A549 (cell line): ENCODE data around the gene POLR2J2. TPM values are rescaled to one million over a fixed set of nuclear protein-coding genes. Genes with fewer than 3 reads are reported as not detected.
"Not testable (repeated sequence)": the region's sequence is repeated elsewhere in the genome, so short reads cannot be mapped to it uniquely, and the experiment has no call there.

Experiments
- ATAC-seq, 2 experiments: fragments of 200-7000 bp in 1 of 2; fragments of >200 bp in 1 of 2; cut with Nextera tagmentation in 1 of 2; cut with Tn5 transposase in 1 of 2; 3 replicates each; pipeline versions ENCODE4 v1.8.0 to v1.9.1; 2018 to 2020; ENCODE audit warnings: mild to moderate bottlenecking in 1 of 2, moderate library complexity in 1 of 2
- CTCF ChIA-PET: fragments of 300-600 bp; sonication (Branson Sonifier 250); formaldehyde crosslinking; extraction: SDS; loops from one replicate; lab custom pipeline; 2021; ENCODE audit warnings: antibody characterized with exemption, inconsistent platforms; lab: Yijun Ruan, JAX
- POLR2A ChIA-PET: fragments of 350-600 bp; formaldehyde crosslinking; extraction: SDS; loops from one replicate; lab custom pipeline; 2021; ENCODE audit warnings: antibody characterized with exemption, inconsistent platforms; lab: Yijun Ruan, JAX
- DNase-seq, 2 experiments: peaks; one replicate each; pipeline versions ENCODE4 v3.0.0 to v3.0.0-alpha.2; 2011 to 2016; ENCODE audit warnings: low read depth in 1 of 2, low spot score in 1 of 2
- FAIRE-seq: peaks from 2 replicates; lab custom pipeline; 2011; peaks lifted over from hg19 to GRCh38; lab: Jason Lieb, UNC
- H3K27ac ChIP-seq, 2 experiments: fragments of >200 bp; sonication (Bioruptor Twin); formaldehyde crosslinking; 3 replicates each; pipeline ENCODE4 v1.5.1; 2016 to 2017
- H3K4me1 ChIP-seq: fragments of >200 bp; sonication (Bioruptor Twin); formaldehyde crosslinking; 3 replicates; pipeline ENCODE4 v1.6.1; 2016
- H3K4me2 ChIP-seq: fragments of >200 bp; sonication (Bioruptor Twin); formaldehyde crosslinking; 3 replicates; pipeline ENCODE4 v1.6.1; 2016
- H3K4me3 ChIP-seq: fragments of >200 bp; sonication (Bioruptor Twin); formaldehyde crosslinking; 3 replicates; pipeline ENCODE4 v1.5.1; 2016
- H3K9me3 ChIP-seq: fragments of >200 bp; sonication (Bioruptor Twin); formaldehyde crosslinking; 3 replicates; pipeline ENCODE4 v1.6.1; 2016
- JUN ChIP-seq, 2 experiments: fragments of >200 bp; sonication (Bioruptor Twin); formaldehyde crosslinking; IDR thresholded peaks; 2 replicates in 1 of 2; 3 replicates in 1 of 2; pipeline ENCODE4 v1.6.1; 2016 to 2017
- MAX ChIP-seq: IDR thresholded peaks from 2 replicates; pipeline ENCODE4 v1.6.1; 2012
- PHF8 ChIP-seq: fragments of 200-600 bp; sonication (generic); IDR thresholded peaks from 2 replicates; pipeline ENCODE4 v1.6.1; 2016; ENCODE audit warnings: low read depth, mild to moderate bottlenecking, antibody characterized with exemption, moderate library complexity, borderline replicate concordance
- POLR2A ChIP-seq: IDR thresholded peaks from 2 replicates; pipeline ENCODE4 v1.6.1; 2012; ENCODE audit warnings: mild to moderate bottlenecking, low read length
- WGBS: methylation state at CpG from one replicate; pipeline ENCODE4 v1.1.6; 2017; ENCODE audit errors: missing lambda C conversion rate; 5-methylcytosine and 5-hydroxymethylcytosine counted together
- polyA minus RNA-seq: library from RNA; depleted of rRNA, polyadenylated mRNA; stranded (reverse); fragments of >200 nt; gene quantifications from 2 replicates; pipeline ENCODE4 v1.2.3, GENCODE V29; 2011; rRNA and poly(A)+ RNA removed
- polyA plus RNA-seq, 4 experiments: library from polyadenylated mRNA; depleted of rRNA in 3 of 4; stranded (reverse); fragments of >200 nt; fragmentation: RNase III in 1 of 4; extraction: RNeasy Plus Mini Kit Qiagen cat#74134 plus additional on column Dnase treatment in 1 of 4; gene quantifications; 2 replicates in 3 of 4; 3 replicates in 1 of 4; pipeline ENCODE4 v1.2.3, GENCODE V29; 2011 to 2017
- TF ChIP-seq, protein P1 (sequence below): fragments of >200 bp; sonication (Bioruptor Twin); formaldehyde crosslinking; IDR thresholded peaks from 3 replicates; pipeline ENCODE4 v1.5.1; 2016

Gene POLR2J2
- polyA plus RNA-seq (2011; rRNA removed) (1.3 and 3.0 TPM in 2 replicates), polyA plus RNA-seq (2017; fragmentation: RNase III; extraction: RNeasy Plus Mini Kit Qiagen cat#74134 plus additional on column Dnase treatment) (0.19 to 0.53 TPM (median 0.43 TPM) in 3 replicates), polyA minus RNA-seq (2.8 and 4.1 TPM in 2 replicates)
- 0.22 and 0.34 TPM in 2 replicates for polyA plus RNA-seq (2012; cell fraction: cytosol; rRNA removed)
- polyA plus RNA-seq (2012; cell fraction: nucleus; rRNA removed) = 1.5 and 1.6 TPM in 2 replicates

GRCh38 chr7:102671166-102671955, at the start of gene POLR2J2:
Gene POLR2J2, minus strand, starts transcription at chr7:102671663. Its CDS starts 62 bp downstream, at chr7:102671601.
- CTCF ChIA-PET, H3K4me2 ChIP-seq, H3K4me1 ChIP-seq, FAIRE-seq, H3K9me3 ChIP-seq: not testable (repeated sequence)
- ATAC-seq (peak; percentile 79 to 89), DNase-seq (peak; percentile 83 to 91)
- H3K27ac ChIP-seq = peak within 1 kb of the TSS; percentile 76 to 89
- TF ChIP-seq MAX (peak; percentile 23; the same call in 1 of the 2 replicates), PHF8 (peak; percentile 74), POLR2A (peak; percentile 21; the same call in 1 of the 2 replicates), JUN (IDR thresholded peaks at IDR 0.05) (peak in 1 of 2 experiments; percentile 50; a peak in 1 of 5 replicates)
- TF ChIP-seq, protein P1, sequence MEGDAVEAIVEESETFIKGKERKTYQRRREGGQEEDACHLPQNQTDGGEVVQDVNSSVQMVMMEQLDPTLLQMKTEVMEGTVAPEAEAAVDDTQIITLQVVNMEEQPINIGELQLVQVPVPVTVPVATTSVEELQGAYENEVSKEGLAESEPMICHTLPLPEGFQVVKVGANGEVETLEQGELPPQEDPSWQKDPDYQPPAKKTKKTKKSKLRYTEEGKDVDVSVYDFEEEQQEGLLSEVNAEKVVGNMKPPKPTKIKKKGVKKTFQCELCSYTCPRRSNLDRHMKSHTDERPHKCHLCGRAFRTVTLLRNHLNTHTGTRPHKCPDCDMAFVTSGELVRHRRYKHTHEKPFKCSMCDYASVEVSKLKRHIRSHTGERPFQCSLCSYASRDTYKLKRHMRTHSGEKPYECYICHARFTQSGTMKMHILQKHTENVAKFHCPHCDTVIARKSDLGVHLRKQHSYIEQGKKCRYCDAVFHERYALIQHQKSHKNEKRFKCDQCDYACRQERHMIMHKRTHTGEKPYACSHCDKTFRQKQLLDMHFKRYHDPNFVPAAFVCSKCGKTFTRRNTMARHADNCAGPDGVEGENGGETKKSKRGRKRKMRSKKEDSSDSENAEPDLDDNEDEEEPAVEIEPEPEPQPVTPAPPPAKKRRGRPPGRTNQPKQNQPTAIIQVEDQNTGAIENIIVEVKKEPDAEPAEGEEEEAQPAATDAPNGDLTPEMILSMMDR = peak; percentile 32
- TF ChIP-seq, all 56 proteins: peak for 5; not testable (repeated sequence) for 51
- under 1% methylated on average over 27 of the region's 63 CpGs for WGBS
- H3K4me3 ChIP-seq = peak within 1 kb of the TSS; percentile 63
- POLR2A ChIA-PET = interaction anchor here (0.6 kb wide), 1 partner anchor 404 kb away, joined by 3 read pairs; the partner anchor contains the start of genes ARMC10 and FBXL13

DNA sequence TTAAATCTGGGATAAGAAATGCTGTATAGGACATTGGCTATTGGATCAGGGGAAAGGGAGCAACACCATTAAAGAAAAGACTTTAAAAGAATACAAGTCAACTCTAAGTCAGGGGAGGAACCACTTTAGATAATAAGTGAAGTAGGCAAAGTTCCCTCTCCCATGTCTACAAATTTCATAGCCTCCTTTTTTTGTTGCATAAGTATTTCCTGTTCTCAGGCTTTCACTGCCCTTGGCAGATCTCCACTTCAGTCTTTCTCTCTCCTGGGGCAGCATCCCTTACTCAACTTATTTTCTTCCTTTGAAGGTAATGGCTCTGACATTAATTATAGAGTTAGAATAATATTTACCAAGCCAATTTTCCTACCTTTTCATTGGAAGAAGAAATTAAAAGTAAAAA, 47.0 kb upstream of the POLR2J2 start:
- H3K4me3 ChIP-seq, H3K27ac ChIP-seq, FAIRE-seq, ATAC-seq, DNase-seq, H3K9me3 ChIP-seq, POLR2A ChIA-PET, H3K4me1 ChIP-seq, CTCF ChIA-PET, H3K4me2 ChIP-seq: not testable (repeated sequence)

GRCh38 chr7:102715718-102716117, 44.3 kb upstream of the POLR2J2 start:
- DNase-seq, H3K4me2 ChIP-seq, H3K9me3 ChIP-seq, CTCF ChIA-PET, POLR2A ChIA-PET, H3K27ac ChIP-seq, H3K4me3 ChIP-seq: not testable (repeated sequence)
- peaks cover 12% of the 10 kb centered on the region for H3K4me1 ChIP-seq
- FAIRE-seq (peak; percentile 32), ATAC-seq (peak; percentile 60 to 78; a peak in 5 of 6 replicates)
- 78% methylated on average over 3 of the region's 3 CpGs for WGBS

DNA sequence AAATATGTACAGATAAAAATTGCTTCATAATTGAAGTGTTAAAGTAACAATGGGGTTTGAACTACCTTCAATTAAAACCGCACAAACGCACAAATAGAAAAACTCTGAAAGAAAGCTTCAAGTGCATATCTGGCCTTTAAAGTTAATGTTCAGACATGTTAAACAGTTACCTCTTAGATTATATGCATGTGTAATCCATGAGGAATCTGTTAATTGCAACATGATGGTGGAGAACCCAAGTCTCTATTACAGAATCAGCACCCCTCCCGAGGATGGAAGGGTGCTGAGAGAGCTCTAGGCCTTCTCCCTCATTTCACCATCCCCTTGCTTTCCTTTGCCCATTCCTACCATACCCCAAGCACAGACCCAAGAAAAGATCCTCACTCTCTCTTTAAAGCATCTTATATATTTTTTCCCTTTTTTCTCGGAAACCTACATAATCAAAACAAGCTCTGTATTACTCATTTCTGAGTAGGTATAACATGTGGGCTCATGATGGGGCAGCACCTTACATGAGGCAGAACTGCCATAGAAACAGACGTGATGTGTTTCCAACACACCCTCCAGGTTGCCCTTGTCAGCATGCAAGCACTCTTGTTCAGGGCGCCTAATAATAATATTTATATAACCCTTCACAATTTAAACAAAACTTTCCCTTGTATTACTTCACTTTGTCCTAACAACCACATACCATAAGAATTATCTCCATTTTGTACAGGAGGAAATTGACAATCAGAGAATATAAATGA, 43.5 kb upstream of the POLR2J2 start:
- H3K4me2 ChIP-seq, H3K4me3 ChIP-seq, H3K27ac ChIP-seq, H3K9me3 ChIP-seq, FAIRE-seq, POLR2A ChIA-PET, DNase-seq, CTCF ChIA-PET: not testable (repeated sequence)
- 0 out of 6 replicates have a peak, but pooled peaks of 1 of the 2 experiments have one; percentile 19 for ATAC-seq
- peaks cover 12% of the 10 kb centered on the region for H3K4me1 ChIP-seq
- 69% methylated on average over 5 of the region's 6 CpGs for WGBS

- H3K27ac ChIP-seq, POLR2A ChIA-PET, CTCF ChIA-PET, DNase-seq, H3K9me3 ChIP-seq, H3K4me3 ChIP-seq: not testable (repeated sequence)
- FAIRE-seq (peak; percentile 74), ATAC-seq (peak; percentile 66 to 85)
- Histone ChIP-seq H3K4me2 (peak overlapping the region; percentile 49), H3K4me1 (peaks cover 12% of the 10 kb centered on the region)
- WGBS = no CpG with 5 or more reads among the region's 1 CpG
Measured at GRCh38 chr7:102713691-102714080, 42.2 kb upstream of the POLR2J2 start.

- DNase-seq, FAIRE-seq, H3K4me3 ChIP-seq, H3K9me3 ChIP-seq, POLR2A ChIA-PET, CTCF ChIA-PET: not testable (repeated sequence)
- Histone ChIP-seq H3K27ac (peak overlapping the region in 1 of 2 experiments; percentile 9; a peak in 1 of 6 replicates), H3K4me2 (peak overlapping the region; percentile 49), H3K4me1 (peaks cover 12% of the 10 kb centered on the region)
- ATAC-seq = peak; percentile 68 to 74; a peak in 3 of 6 replicates
- 29% methylated on average over 5 of the region's 5 CpGs for WGBS
Measured at GRCh38 chr7:102713011-102713690, 41.7 kb upstream of the POLR2J2 start.

- H3K4me1 ChIP-seq, FAIRE-seq, POLR2A ChIA-PET, H3K27ac ChIP-seq, H3K4me2 ChIP-seq, H3K9me3 ChIP-seq, CTCF ChIA-PET, H3K4me3 ChIP-seq, DNase-seq, ATAC-seq: not testable (repeated sequence)
- WGBS = 48% methylated on average over 9 of the region's 9 CpGs
Measured at GRCh38 chr7:102698962-102699750, 27.7 kb upstream of the POLR2J2 start.
